GM19395 (cell line): ENCODE results near the gene NEK11.

Experiments used
- ATAC-seq: cut with Tn5 transposase; IDR thresholded peaks from one replicate; pipeline ENCODE4 v1.9.1; 2021; ENCODE audit warnings: mild to moderate bottlenecking, moderate library complexity; ENCODE audit not compliant: unreplicated experiment

NEK11 gene

DNA sequence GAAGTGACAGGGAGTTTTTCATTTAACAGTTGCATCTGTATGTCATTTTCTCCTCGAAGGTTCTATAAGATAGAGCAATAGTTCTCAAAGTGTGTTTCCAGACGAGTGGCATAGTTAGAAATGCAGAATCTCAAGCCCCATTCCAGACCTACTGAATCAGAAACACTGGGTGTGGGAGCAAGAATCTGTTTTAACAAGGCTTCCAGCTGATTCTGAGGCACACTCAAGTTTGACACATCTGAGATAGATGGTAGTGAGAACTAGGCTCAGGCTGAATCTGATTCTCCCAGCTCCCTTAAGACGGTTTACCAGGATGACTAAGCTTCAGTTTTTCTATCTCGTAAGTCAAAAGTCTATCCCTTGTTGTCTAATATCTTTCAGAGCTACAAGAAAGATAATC, 195.1 kb downstream of the NEK11 start:
- ATAC-seq: no peak

GRCh38 chr3:131222599-131222998, 195.9 kb downstream of the NEK11 start:
- ATAC-seq: no peak

GRCh38 chr3:131223373-131224289, 197.0 kb downstream of the NEK11 start:
- ATAC-seq: no peak

DNA sequence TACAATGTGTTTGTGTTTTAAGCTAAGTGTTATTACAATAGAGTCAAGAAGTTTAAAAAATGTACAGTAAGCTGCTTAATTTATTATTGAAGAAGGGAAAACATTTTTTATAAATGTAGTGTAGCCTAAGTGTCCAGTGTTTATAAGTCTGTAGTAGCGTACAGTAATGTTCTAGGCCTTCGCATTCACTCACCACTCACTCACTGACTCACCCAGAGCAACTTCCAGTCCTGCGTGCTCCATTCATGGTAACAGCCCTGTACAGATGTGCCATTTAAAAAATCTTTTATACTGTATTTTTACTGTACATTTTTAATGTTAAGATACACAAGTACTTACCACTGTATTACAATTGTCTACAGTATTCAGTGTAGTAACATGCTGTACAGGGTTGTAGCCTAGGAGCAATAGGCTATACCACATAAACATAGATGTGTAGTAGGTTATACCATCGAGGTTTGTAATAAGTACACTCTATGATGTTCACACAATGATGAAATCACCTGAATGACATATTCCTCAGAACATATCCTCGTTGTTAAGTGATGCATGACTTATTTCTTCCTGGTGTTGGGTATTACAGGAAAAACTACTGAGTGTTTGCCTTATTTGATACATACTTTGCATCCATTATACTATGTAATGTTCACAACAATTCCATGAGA, 198.3 kb downstream of the NEK11 start:
- ATAC-seq: no peak

- ATAC-seq: no peak
These were observed 201.8 kb downstream of the NEK11 start for GRCh38 chr3:131228522-131228921.

DNA sequence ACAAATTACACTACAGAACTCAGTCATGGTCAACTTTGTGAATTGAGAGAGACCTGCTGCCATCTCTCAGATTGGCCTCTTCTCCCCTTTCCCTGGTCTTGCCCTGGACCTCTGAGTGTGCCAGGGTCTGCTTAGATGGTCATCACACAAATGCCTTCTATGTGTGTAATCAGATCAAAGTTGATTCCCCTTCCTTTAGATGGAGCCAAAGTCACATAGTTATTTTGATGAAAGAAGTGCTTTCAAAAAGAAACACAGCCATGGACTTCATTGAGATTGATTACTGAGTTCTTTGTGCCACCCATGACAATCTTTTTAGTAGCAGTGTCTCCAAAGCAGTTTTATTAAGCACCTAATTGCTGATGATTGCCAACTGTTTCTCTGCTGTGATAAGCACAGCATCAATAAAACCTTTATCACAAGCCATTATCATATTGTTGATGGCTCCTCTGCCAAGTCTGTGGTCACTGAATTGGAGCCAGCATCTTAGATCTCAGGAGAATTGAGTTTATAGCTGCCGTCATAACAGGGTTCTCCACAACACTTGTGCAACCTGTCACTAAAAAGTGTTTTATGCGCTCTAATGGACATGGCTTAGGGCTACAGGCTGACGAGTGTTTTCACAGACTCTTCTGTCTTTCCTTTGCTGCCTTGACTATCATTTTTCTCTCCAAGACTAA, 205.2 kb downstream of the NEK11 start:
- no peak for ATAC-seq

GRCh38 chr3:131232711-131233267, 206.1 kb downstream of the NEK11 start:
- ATAC-seq: no peak

GRCh38 chr3:131233900-131234668, 207.4 kb downstream of the NEK11 start:
- ATAC-seq: no peak

DNA sequence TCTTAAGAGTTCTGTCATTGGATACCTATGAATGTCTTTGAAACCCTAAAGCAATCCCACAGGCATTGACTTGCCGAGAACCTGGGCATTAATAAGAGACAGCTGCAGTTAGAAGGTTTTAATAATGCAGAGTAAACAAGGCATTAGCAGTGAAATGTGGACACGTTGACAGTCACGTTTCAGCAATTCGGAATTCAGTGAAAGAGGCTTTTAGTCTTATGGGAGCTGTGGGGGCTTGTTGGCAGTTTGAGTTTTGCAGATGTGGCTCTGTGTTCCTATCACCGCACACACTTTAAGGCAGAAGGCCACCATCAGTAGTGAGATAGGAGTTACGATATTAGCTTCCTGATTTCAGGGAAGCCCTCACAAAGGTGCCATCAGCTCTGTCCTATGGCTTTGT, 209.7 kb downstream of the NEK11 start:
- no peak for ATAC-seq

- ATAC-seq: no peak
These were observed 211.8 kb downstream of the NEK11 start for GRCh38 chr3:131238496-131238895.

GRCh38 chr3:131239267-131239666, 212.6 kb downstream of the NEK11 start:
- ATAC-seq: no peak

DNA sequence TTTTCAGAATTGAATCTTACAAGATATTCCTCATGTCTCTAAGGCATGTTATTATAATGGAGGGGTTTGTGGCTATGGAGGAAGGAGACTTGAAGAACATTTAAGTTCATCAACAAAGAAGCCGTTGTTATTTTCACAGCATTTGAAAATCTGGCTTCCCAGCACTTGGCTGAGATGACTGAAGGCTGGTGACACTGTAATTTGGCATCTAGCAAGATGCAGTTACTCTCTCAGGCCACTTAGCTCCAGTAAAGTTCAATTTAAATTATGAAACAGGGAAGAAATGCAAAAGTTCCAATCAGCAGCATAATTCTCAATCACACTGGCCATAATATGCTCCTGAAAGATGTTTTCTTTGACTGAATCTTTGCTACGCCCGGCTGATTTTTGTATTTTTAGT, 215.5 kb downstream of the NEK11 start:
- ATAC-seq: no peak

DNA sequence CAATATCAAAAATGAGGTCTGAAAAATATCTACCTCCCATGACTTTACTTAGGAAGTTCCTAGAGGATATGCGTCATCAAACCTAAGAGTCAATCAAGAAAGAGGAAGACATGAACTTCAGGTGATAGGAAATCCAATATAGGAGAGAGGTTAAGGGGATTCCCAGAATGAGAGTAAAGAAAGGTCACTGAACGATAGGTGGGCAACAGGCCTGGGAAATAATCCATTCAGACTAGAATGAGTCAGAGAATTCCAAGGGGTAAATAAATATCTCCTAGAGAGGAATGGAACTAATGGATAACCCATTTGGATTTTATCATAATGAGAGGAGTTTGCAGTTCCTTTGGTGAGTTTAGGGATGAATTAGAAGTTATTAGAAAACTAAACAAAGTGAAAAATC, 223.8 kb downstream of the NEK11 start:
- ATAC-seq: no peak

GRCh38 chr3:131260525-131260924, 233.8 kb downstream of the NEK11 start:
- ATAC-seq: no peak

- ATAC-seq: no peak
These were observed 234.4 kb downstream of the NEK11 start for GRCh38 chr3:131261104-131261503.

DNA sequence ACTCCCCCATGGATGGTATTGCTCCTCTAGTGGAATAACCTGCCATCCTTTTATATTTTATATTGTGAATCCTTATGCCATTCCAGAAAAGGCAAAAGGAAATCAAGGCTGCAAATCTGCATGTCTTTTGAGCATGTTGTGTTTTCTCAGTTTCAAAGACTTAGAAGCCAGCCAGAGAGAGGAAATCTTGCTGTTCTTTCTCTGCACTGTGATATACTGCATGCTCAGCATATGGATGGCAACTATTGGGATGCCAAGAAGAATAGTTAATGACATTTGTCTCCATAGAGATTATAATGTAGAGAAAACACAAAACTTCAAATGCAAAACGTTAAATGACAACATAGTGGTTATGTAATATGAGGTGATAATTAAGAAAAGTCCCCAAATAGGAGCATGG, 248.9 kb downstream of the NEK11 start:
- ATAC-seq: no peak

DNA sequence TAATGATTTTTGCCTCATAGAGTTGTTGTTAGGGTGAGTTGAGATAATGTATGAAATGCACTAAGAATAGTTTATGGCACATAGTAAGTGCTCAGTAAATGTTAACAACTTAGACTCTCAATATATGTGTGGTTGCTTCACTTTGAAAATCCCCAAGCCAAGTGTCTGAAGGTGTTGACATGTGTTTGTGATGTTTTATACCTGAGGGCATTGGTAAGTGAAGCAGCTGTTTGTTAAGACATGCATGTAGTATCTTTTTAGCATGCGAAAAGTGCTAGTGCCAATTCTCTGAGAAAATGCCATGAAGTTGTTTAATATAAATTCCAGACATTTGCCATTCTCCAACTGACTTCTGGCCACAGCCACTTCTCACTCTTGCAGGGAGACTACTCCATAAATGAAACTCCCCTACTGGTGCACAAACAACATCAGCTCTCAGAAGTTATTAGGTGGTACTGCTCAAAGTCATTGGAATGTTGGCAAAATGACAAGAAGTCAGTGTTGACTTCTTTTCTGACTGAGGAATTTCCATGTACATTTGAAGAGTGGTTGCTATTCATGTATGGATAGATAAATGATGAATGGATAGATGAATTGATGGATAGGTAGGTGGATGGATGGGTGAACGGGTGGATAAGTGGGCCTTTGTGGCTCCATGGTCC, 251.3 kb downstream of the NEK11 start:
- ATAC-seq: no peak

- no peak for ATAC-seq
These were observed 252.9 kb downstream of the NEK11 start for GRCh38 chr3:131279577-131279976.

DNA sequence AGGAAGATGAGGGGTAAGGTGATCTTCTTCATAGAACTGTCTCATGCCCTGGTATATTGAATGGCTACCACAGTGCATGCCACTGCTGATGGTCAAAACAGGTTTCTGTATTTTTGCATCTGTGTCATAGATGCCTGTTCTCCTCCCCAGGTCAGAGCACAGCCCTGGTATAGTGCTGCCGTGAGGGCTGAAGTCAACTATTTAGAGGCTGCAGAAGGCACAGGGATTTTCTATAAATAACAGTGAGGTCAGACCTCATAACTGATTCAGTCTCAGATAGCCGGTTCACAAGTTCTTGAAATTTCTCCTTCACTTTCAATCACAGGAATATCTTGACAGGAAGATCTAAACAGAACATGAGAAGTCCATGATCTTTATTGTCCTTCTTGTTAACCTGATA, 255.7 kb downstream of the NEK11 start:
- no peak for ATAC-seq

GRCh38 chr3:131282967-131283366, 256.3 kb downstream of the NEK11 start:
- no peak for ATAC-seq
